Natural killer cell treated with Interleukin-12 subunit alpha and Interleukin-12 subunit beta and Interleukin-15 and Interleukin-18, amount 100 ng/mL, for 72 hours (primary cell): ENCODE data around the gene MMP17. TPM values are rescaled to one million over a fixed set of nuclear protein-coding genes. Genes with fewer than 3 reads are reported as not detected.

Experiments used
- ATAC-seq, 2 donors: fragments of 150-1000 bp; cut with Tn5 transposase in 1 of 2; sonication (Bioruptor Pico), chemical (Tn5 transposase) in 1 of 2; 2 replicates each; pipeline ENCODE4 v1.10.0; 2021
- DNase-seq: peaks from one replicate; pipeline ENCODE4 v3.0.0; 2022; ENCODE audit warnings: low spot score
- H3K27ac Mint-ChIP-seq, 2 donors: 1 replicate in 1 of 2; 2 replicates in 1 of 2; pipeline ENCODE4 v1.8.0; 2022; ENCODE audit warnings: mixed read lengths in 2 of 2, mild to moderate bottlenecking in 1 of 2, moderate library complexity in 1 of 2
- H3K27me3 Mint-ChIP-seq, 2 donors: 1 replicate in 1 of 2; 2 replicates in 1 of 2; pipeline ENCODE4 v1.8.0; 2022; ENCODE audit warnings: mixed read lengths in 2 of 2
- H3K36me3 Mint-ChIP-seq: one replicate; pipeline ENCODE4 v1.8.0; 2022; ENCODE audit warnings: mixed read lengths
- H3K4me1 Mint-ChIP-seq, 2 donors: 1 replicate in 1 of 2; 2 replicates in 1 of 2; pipeline ENCODE4 v1.8.0; 2022; ENCODE audit warnings: low read depth in 2 of 2, mixed read lengths in 2 of 2, mild to moderate bottlenecking in 1 of 2
- H3K4me3 Mint-ChIP-seq: one replicate; pipeline ENCODE4 v1.8.0; 2022; ENCODE audit warnings: mixed read lengths
- H3K9me3 Mint-ChIP-seq: 2 replicates; pipeline ENCODE4 v1.8.0; 2022; ENCODE audit warnings: mixed read lengths
- total RNA-seq, 2 donors: library from RNA; stranded (reverse); gene quantifications; one replicate each; pipeline ENCODE4 v1.2.3, GENCODE V29; 2022

The MMP17 gene
- total RNA-seq, 2 donors from 2014 or later = not detected

DNA sequence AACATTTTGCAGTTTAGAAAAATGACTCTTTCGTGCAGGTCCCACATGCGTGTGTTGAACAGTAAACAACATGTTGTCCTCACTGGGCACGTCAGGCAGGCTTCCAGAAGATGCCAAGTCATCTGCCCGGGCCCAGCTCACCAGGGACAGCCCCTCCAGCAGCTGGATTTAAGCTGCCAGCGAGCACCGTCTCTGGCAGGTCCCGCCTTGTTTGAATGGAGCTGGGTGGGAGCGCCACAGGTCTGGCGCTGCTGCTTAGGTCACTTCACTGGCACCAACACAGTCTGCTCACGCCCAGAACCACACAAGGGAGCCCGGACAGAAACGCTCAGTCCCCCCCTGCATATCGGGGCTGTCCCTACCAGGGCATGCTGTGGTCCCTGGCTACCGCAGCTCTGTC is 33.1 kb upstream of the MMP17 start:
- no peaks in the 10 kb centered on the region for H3K27me3 Mint-ChIP-seq

DNA sequence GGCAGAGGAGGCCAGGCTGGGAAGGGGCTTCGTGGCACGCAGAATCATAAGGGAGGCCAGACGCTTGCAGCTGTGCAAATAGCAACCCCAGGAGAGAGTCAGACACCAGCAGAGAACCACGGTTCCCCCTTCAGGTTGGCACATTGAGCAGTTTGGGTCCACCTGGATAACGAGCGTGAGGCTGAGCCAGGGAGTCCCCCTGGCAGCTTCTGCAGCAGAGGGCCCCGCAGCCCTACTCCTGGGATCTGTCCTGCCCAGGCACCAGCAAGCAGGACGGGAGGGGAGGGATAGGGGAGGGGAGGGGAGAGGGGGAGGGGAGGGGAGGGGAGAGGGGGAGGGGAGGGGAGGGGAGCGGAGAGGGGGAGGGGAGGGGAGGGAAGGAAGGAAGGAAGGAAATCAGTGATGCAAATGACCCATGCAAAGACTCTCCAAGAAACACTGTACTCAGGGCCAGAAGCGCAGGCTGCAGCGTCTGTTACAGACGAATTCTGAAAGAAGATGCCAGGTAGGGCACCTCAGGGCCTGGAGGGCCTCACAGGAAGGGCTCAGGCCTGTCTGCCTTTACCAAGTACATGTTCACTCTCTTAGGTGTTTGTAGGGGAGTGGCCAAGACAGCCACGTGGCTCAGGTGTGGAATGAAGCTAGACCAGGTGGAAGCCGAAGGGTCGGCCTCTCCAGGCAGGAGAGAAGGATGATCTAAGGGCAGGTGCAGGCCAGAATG is 32.3 kb upstream of the MMP17 start:
- Mint-ChIP-seq H3K36me3 (no peaks in the 10 kb centered on the region), H3K4me1 (peaks cover 0 to 5% of the 10 kb centered on the region in 2 donors), H3K27ac (no peak overlapping the region), H3K27me3 (no peaks in the 10 kb centered on the region), H3K9me3 (no peaks in the 10 kb centered on the region), H3K4me3 (no peak overlapping the region)
- ATAC-seq = no peak
- DNase-seq = no peak

More for the DNA sequence above, 33.1 kb upstream of the MMP17 start:
- H3K9me3 Mint-ChIP-seq = no peaks in the 10 kb centered on the region
- no peak overlapping the region for H3K27ac Mint-ChIP-seq
- ATAC-seq (no peak), DNase-seq (no peak)
- H3K4me1 Mint-ChIP-seq = peaks cover 0 to 3% of the 10 kb centered on the region in 2 donors
- H3K4me3 Mint-ChIP-seq = no peak overlapping the region
- H3K36me3 Mint-ChIP-seq = no peaks in the 10 kb centered on the region

DNA sequence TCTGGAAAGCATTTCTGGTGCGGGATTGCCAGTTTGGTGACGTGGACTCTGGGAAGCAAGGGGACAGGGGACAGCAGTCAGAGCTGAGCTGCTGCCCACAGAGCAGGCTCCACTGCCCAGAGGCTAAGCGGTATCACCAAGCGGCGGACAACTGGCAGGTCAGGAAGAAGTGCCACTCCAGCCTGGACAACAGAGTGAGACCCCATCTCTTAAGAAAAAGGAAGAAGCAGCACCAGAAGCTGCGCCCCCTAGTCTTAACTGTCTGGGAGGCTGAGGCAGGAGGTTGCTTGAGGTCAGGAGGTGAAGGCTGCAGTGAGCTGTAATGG is 31.8 kb upstream of the MMP17 start:
- H3K27ac Mint-ChIP-seq = no peak overlapping the region
- peaks cover 0 to 7% of the 10 kb centered on the region in 2 donors for H3K4me1 Mint-ChIP-seq
- no peak overlapping the region for H3K4me3 Mint-ChIP-seq
- ATAC-seq (no peak), DNase-seq (no peak)
- H3K36me3 Mint-ChIP-seq = no peaks in the 10 kb centered on the region
- no peaks in the 10 kb centered on the region for H3K27me3 Mint-ChIP-seq
- H3K9me3 Mint-ChIP-seq = no peaks in the 10 kb centered on the region

DNA sequence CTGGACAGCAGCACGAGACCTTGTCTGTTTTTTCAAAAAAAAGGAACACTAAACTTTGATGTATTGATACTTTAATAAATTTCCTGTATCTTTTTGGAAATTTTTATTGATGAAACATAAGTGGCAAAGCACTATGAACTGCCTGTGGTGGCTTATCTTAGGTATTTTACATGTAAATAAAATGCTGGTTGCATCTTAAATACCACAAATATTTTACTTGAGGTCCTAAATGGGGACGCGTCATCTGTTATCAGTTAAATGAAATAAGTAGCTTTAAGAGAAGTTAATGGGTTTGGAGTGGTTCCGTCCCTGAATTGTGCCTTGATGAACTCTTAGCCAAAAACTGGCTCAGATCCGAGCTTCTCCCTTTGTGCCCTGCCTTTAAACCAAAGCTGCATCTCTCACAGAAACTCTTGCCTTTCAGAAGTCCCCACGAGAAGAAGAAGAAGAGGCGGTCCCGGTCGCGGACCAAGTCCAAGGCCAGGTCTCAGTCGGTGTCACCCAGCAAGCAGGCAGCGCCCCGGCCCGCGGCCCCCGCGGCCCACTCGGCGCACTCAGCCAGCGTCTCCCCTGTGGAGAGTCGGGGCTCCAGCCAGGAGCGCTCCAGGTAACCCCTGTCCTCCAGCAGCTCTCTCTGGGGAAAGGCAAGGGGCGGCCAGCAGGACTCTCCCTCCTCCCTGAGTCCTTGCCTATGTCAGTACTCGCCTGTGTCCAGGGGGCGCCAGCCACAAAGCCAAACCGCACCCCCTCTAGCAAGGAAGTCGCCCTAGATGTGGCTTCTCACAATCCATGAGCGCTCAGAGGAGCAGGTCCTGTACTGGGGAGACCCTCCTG is 31.2 kb upstream of the MMP17 start:
- H3K36me3 Mint-ChIP-seq = no peaks in the 10 kb centered on the region
- no peak overlapping the region for H3K27ac Mint-ChIP-seq
- H3K27me3 Mint-ChIP-seq = no peaks in the 10 kb centered on the region
- DNase-seq = no peak
- H3K4me1 Mint-ChIP-seq = peaks cover 0 to 7% of the 10 kb centered on the region in 2 donors
- no peak for ATAC-seq
- no peak overlapping the region for H3K4me3 Mint-ChIP-seq
- no peaks in the 10 kb centered on the region for H3K9me3 Mint-ChIP-seq

DNA sequence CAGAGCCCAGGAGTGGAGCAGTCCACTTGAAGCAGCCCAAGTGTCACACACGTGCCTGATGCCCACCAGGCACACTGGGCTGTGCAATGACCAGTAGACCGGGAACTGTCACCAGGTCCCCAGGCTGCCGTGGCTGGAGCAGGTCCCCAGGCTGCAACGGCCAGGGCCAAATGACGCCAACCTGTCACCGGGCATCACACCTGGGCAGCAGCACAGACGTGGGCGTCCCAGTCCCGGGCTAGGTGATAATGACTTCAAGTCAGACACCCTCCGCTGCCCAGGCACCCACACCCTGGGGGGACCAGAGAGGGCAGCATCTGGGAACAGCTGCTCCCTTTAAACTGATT is 30.6 kb upstream of the MMP17 start:
- Mint-ChIP-seq H3K27ac (no peak overlapping the region), H3K36me3 (no peaks in the 10 kb centered on the region), H3K9me3 (no peaks in the 10 kb centered on the region), H3K4me1 (peaks cover 0 to 7% of the 10 kb centered on the region in 2 donors), H3K4me3 (no peak overlapping the region), H3K27me3 (no peaks in the 10 kb centered on the region)
- DNase-seq (no peak), ATAC-seq (no peak)

DNA sequence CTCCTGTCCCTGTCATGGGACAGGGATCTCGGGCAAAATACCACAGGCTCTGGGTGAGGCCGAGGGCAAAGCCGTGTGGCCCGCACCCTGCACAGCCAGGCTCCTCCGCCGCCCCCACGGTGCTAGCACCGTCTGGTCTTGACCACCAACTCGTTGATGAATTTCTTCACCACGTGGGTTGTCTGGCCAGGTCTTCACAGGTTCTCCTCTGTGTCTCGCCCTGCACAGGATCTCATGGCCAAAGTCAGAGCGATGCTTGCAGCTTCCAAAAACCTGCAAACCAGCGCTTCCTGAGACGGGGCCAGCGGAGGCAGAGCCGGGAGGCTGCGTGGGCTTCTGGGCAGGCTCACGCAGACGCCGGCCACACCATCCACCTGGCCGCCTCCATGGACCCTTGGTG is 29.0 kb upstream of the MMP17 start:
- no peak overlapping the region for H3K4me3 Mint-ChIP-seq
- ATAC-seq (no peak), DNase-seq (no peak)
- no peaks in the 10 kb centered on the region for H3K27me3 Mint-ChIP-seq
- no peaks in the 10 kb centered on the region for H3K9me3 Mint-ChIP-seq
- no peak overlapping the region for H3K27ac Mint-ChIP-seq
- H3K4me1 Mint-ChIP-seq = peaks cover 0 to 7% of the 10 kb centered on the region in 2 donors
- H3K36me3 Mint-ChIP-seq = no peaks in the 10 kb centered on the region

DNA sequence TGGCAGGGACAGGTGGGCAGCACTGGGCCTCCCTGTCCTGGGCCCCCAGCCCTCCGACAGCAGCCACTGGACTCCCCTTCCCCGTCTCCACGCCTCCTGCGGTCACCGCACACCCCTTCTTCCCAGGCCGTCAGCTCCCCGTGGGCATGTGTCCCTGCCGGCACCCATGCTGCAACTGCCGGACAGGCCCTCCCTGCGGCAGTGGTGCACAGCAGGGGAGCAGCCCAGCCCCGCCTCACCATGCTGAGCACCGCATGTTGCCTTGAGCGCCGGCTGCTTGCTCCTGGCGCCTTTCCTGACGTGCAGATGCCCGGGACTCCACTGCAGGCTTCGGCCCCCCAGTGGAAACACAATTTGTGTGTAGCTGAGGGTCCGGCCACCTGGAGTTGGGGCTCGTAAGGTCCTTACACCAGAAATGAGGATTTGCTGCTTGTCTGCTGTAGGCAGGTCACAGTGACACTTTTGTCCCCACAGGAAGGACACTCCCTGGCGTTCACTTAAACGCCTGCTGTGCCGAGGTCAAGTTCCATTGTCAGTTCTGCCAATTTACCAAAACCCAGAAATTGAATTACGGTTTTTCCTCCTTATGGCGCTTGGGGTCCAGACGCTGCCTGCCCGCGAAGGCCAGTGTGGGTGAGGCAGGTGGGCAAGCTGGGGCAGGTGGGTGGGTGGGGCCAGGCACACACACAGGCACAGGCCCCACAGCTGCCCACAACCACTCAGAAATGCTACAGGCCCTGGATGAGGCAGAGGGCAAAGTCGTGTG is 28.2 kb upstream of the MMP17 start:
- H3K27me3 Mint-ChIP-seq = no peaks in the 10 kb centered on the region
- peaks cover 0 to 7% of the 10 kb centered on the region in 2 donors for H3K4me1 Mint-ChIP-seq
- DNase-seq (no peak), ATAC-seq (no peak)
- no peak overlapping the region for H3K4me3 Mint-ChIP-seq
- H3K9me3 Mint-ChIP-seq = no peaks in the 10 kb centered on the region
- no peaks in the 10 kb centered on the region for H3K36me3 Mint-ChIP-seq
- no peak overlapping the region for H3K27ac Mint-ChIP-seq

DNA sequence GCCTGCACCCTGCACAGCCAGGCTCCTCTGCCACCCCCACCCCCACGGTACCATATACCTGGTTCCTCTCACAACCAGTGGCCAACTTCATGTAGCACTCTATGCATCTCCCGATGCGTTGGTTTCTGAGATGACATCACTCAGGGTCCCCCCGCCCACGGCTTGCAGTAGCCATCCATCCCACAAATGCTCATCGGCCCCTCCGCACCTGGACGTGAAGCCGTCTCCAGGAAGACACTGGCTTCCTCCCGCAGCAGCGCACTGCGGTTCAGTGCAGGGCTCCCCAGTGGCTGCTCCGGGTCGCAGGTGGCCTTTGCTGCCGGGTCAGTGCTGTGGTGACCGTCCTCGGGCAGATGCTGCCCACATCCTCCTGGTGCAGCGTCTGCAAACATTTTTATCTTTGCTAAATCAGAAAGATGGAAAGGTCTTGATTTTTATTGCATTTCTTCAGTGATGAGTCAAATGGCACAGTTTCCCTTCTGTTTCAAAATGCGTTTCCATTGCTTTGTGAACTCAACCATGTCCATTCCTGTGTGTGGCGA is 27.5 kb upstream of the MMP17 start:
- H3K27me3 Mint-ChIP-seq = no peaks in the 10 kb centered on the region
- no peaks in the 10 kb centered on the region for H3K36me3 Mint-ChIP-seq
- H3K4me1 Mint-ChIP-seq = peaks cover 0 to 7% of the 10 kb centered on the region in 2 donors
- no peak overlapping the region for H3K4me3 Mint-ChIP-seq
- DNase-seq (no peak), ATAC-seq (peak; percentile 59 to 61)
- H3K9me3 Mint-ChIP-seq = no peaks in the 10 kb centered on the region
- peak overlapping the region; percentile 18 to 56 for H3K27ac Mint-ChIP-seq

DNA sequence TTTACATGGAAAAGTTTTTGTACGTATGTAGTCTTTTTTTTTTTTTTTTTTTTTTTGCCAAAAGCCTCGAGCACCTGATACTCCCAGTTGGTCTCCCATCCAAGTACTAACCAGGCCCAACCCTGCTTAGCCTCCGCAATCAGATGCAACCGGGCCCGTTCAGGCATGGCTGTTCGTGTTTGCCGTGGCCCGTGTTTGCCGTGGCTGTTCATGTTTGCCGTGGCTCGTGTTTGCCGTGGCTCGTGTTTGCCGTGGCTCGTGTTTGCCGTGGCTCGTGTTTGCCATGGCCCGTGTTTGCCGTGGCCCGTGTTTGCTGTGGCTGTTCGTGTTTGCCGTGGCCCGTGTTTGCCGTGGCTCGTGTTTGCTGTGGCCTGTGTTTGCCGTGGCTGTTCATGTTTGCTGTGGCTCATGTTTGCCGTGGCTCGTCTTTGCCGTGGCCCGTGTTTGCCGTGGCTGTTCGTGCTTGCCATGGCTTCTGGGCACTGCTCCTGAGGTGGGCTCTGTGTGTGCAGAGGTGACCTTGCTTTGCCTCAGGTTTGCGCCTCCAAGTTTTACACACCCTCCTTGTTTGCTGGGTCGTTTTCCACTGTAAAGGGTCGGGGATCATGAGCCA is 26.8 kb upstream of the MMP17 start:
- DNase-seq = no peak

DNA sequence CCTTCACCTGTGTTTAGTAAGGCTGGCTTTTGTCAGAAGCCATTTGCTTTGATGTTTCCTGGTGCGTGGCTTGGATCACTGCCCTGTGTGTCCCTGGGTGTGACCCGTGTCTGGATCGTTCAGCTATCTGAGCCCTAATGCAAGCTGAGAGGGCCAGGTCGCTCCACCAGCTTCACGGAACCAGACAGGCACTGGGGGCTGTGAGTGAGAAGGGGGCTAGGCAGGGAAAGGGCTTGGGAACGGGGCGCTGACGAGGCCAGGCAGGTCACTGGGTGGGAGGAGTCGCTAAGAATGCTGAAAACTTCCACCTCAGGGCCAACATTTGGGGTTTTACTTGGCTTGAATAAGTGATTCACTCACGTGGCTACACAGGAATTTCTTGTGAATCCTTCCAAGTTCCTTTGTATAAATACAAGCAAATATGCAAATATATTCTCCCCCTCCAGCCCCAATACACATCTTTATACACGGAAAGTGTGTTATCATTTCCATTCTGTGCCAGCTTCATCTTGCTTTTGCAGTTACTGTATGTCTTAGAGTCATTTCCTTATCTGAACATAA is 24.2 kb upstream of the MMP17 start:
- no peak overlapping the region for H3K27ac Mint-ChIP-seq
- H3K4me1 Mint-ChIP-seq = peaks cover 5 to 8% of the 10 kb centered on the region in 2 donors

More for the DNA sequence above, 26.8 kb upstream of the MMP17 start:
- ATAC-seq = no peak
- H3K36me3 Mint-ChIP-seq = no peaks in the 10 kb centered on the region
- no peaks in the 10 kb centered on the region for H3K9me3 Mint-ChIP-seq
- H3K27me3 Mint-ChIP-seq = no peaks in the 10 kb centered on the region
- peaks cover 5 to 7% of the 10 kb centered on the region in 2 donors for H3K4me1 Mint-ChIP-seq
- no peak overlapping the region for H3K27ac Mint-ChIP-seq
- no peak overlapping the region for H3K4me3 Mint-ChIP-seq

DNA sequence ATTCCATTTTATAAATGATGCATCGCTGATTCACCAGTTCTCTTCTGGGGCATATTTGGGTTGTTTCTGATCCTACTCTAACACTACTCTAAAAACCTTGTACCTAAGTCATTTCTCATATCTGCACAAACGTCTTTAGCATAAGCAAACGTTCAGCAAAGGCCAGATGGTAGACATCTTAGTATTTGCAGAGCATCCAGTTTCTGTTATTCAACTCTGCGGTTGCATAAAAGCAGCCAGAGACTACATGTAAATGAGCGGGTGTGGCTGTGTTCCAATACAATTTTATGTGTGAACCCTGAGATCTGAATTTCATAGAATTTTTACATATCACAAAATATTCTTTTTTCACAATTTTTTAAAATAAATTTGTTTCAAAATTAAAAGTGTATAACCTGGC is 22.8 kb upstream of the MMP17 start:
- Mint-ChIP-seq H3K27ac (no peak overlapping the region), H3K9me3 (no peaks in the 10 kb centered on the region), H3K36me3 (no peaks in the 10 kb centered on the region), H3K27me3 (no peaks in the 10 kb centered on the region), H3K4me1 (peaks cover 5 to 8% of the 10 kb centered on the region in 2 donors), H3K4me3 (no peak overlapping the region)
- no peak for DNase-seq
- no peak for ATAC-seq

More for the DNA sequence above, 24.2 kb upstream of the MMP17 start:
- H3K9me3 Mint-ChIP-seq = no peaks in the 10 kb centered on the region
- ATAC-seq (no peak), DNase-seq (no peak)
- no peak overlapping the region for H3K4me3 Mint-ChIP-seq
- H3K27me3 Mint-ChIP-seq = no peaks in the 10 kb centered on the region
- no peaks in the 10 kb centered on the region for H3K36me3 Mint-ChIP-seq

DNA sequence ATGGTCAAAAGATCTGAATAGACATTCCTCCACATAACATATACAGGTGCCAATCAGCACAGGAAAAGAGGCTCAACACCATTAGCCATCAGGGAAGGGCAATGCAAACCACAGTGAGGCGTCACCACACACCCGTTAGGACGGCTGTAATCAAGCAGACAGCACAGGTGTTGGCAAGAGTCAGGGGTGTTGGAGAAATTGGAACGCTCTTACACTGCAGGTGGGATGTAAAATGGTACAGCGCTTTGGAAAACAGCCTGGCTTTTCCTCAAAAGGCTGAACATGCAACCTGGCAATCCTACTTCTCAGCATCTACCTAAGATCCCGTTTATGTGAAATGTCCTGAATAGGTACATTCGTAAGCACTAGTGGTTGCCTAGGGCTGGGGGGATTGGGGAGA is 21.5 kb upstream of the MMP17 start:
- no peak for DNase-seq
- no peaks in the 10 kb centered on the region for H3K9me3 Mint-ChIP-seq
- H3K27me3 Mint-ChIP-seq = no peaks in the 10 kb centered on the region
- no peaks in the 10 kb centered on the region for H3K36me3 Mint-ChIP-seq
- no peak overlapping the region for H3K27ac Mint-ChIP-seq
- ATAC-seq = no peak
- no peak overlapping the region for H3K4me3 Mint-ChIP-seq
- H3K4me1 Mint-ChIP-seq = peaks cover 0 to 8% of the 10 kb centered on the region in 2 donors

DNA sequence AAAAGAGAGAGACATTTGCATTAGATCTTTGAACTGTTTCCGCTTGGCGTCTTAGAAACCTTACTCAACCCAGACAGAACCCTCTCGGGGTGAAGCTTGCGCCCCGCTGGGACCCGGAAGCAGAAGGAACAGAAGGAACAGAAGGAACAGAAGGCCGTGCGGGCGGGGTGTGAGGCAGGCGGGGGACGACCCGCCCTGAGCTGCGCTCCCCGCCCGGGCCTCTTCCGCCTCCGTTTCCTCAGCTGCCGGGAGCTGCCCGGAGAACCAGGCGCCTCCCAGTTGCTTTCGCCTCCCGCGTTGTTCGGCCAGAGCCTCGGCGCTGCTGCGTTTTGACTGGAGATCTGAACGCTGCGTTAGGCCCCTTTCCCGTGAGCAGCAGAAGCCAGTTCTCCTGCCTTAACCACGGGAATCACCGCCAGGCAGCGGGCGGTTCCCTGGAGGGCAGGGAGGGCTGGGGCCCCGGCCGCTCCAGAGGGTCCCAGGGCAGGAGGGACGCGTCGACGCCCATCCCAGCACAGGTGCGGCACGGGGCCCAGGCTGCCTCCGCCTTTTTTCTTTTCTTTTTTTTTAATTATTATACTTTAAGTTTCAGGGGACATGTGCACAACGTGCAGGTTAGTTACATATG is 19.3 kb upstream of the MMP17 start:
- H3K36me3 Mint-ChIP-seq = peaks cover 7% of the 10 kb centered on the region
- ATAC-seq (peak; percentile 91 to 96), DNase-seq (no peak)
- H3K4me3 Mint-ChIP-seq = peak overlapping the region; percentile 67
- peaks cover 3% of the 10 kb centered on the region for H3K9me3 Mint-ChIP-seq
- H3K4me1 Mint-ChIP-seq = peaks cover 0 to 8% of the 10 kb centered on the region in 2 donors
- peak overlapping the region; percentile 50 to 75 for H3K27ac Mint-ChIP-seq
- H3K27me3 Mint-ChIP-seq = no peaks in the 10 kb centered on the region
